Stimulated activated CD8-positive, alpha-beta memory T cell treated with anti-CD3 and anti-CD28 coated beads, Interleukin-15, amount 100 ng/mL, for 4 hours (primary cell): ENCODE measurements around the gene PYGB.

Source experiments
- DNase-seq, 2 donors: peaks; one replicate each; pipeline ENCODE4 v3.0.0-alpha.2; 2020; ENCODE audit warnings: low read depth in 2 of 2

PYGB gene

DNA sequence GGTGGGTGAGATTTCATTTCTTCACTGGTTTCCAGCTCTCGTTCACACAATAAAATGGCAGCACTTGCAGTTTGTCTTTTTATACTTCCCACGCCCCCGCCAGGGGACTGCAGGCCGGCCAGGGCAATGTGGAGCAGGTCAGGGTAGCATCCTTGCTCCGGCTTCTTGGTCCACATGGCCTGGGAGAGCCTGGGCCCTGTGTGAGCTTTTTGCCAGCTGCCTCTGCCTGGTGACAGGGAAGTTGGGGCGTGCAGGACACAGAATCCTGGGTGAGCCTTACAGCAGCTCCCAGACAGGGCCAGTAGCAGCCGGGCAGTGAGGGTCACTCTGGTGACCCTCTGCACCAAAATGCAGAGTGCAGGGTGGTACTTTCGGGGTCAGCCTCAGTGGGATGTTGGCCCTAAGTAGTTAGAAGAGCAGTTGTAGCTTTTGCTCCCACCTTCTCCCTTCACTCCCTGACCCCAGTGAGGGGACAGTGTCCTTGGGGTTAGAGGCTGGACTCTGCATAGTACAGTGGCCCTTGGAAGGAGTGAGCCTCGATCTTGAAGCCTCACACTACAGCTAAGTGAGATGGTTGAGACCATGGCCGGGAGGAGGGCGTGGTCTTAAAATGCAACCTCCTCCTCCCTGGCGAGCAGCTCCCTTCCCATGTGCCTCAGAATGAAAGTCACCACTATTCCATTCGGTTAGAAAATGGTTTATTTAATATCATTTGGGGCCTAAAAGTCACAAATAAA is 23.8 kb downstream of the PYGB start:
- DNase-seq, result no peak

DNA sequence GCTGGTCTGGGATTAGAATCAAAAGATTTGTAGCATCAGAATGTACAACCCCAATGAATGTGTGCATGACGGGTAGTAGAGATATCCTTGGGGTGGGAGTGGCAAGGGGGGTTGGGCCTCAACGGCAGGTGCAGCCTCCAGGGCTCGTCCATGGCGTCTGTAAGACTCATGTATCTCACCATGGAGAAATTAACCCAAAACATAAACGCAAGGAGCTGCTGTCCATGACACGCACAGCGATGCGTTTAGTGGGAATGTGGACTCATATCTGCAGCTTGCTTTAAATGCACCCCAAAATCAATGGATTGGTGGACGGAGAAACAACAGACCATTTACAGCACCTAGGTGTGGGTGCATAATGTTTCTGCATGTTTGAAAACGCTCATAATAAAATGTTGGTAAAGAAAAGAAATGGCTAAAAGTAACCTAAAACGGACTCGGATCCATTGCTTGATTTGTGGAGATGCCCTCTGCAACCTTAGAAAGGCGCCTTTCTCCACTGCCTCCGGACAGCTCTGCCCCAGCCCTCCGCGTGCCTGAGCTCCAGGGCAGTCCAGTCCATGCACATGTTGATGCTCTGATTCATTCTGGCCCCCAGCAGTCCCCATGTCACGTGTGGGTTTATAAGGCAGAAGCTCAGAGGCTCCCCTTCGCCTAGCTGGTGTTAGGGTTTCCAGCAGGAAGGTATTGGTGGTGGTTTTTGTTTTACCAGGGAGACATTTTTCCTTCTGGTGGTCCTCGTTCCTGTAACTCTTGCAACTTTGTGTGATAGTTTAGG is 24.5 kb downstream of the PYGB start:
- DNase-seq, result no peak

DNA sequence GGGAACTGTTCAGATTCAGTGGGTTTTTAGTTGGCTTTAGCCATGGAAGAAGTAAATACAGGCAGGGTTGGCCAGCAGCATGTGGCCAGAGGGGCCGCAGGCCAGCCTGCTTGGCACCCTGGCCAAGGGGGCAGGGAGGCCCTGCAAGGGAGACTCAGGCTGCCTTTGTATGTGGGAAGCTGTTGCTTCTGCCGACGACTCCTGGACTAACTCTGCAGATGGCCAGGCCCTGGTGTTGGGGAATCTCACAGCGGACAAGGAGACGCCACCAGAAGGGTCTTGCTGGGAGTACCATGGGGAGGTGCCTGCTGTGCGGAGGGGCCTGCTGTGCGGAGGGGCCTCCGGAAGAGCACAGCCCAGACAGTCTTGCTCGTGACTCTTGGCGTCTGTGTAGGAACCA is 25.2 kb downstream of the PYGB start:
- DNase-seq, result no peak

DNA sequence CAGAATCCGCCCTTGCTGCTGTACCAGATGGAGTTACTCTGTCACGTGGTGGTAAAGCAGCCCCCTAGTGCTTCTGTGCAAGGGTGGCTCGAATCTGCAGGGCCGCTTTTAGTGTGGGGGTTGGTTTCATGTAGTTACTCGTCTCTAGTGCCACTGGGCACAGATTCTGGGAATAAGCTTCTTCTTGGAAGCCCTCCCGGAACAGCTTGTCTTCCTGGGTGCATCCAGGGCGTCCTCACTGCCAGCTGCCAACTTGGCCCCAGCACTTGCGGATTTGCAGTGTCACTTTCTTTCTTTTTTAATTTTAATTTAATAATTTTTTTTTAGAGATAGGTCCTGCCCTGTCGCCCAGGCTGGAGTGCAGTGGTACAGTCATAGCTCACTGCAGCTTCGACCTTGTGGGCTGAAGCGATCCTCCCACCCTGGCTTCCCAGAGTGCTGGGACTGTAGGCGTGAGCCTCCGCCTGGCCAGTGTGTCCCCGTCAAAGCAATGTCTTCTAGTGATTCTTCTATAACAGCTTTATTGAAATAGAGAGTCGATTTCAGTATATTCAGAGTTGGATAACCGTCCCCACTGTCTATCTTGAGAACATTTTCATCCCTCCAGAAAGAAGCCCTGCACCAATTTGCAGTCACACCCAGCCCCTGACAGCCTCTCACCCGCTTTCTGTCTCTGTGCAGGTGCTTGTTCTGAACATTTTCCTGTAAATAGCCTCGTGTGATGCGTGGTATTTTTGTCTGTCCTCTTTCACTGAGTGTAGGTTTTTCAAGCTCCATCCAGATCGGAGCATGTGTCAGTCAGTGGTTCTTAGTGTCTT is 25.9 kb downstream of the PYGB start:
- no peak for DNase-seq

DNA sequence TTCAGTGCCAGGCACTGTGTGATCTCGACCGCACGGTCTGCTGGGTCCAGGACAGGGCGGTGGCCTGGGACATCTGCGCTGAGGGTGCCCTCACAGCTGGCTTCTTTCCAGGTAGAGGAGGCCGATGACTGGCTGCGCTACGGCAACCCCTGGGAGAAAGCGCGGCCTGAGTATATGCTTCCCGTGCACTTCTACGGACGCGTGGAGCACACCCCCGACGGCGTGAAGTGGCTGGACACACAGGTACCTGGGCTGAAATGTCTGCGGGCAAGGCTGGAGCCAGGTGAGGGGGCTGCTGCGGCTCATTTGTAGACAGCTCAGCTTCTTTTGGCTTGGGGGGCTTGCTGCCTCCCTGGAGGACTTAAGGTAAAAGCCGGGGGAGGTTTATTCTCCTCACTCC is 26.6 kb downstream of the PYGB start:
- DNase-seq, result no peak

DNA sequence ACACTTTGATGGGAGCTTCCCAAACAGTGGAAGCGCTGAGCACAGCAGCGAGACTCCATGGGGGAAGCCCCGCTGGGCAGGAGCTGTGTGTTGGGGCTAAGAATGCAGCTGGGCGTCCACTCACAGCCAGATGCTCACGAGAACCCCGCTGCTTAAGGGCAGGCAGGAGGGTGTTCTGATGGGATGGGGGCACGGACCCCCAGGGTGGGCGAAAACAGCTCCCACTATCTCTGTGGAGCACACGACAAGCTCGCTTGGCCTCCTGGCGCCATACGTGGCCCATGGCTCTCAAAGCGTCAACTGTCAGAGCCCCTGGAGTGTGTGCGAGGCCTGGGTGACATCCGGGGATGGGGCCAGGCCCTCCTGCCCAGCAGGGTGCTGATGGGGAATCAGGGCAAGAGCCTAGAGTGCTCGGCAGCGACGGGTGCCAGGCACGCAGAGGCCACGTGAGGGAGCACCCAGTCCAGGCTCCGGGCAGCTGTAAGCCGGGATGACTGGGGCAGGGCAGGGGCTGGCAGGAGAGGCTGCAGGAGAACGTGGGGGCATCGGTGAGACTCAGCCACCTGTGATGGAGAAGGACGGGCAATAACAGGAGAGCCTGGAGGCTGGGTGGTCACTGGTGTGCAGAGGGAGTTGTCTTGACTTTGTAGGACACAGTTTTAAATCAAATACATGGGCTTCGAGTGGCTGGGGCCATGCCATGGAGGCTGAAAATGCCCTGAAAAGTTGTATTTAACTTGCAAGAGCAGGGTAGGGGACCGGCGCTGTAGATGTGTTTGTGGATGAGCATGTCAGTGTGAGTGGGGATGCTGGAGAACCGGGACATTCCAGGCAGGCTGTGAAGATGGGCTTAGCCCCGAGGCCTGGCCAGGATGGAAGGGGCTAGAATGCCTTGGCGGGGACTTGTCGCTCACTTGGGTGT is 27.3 kb downstream of the PYGB start:
- no peak for DNase-seq

DNA sequence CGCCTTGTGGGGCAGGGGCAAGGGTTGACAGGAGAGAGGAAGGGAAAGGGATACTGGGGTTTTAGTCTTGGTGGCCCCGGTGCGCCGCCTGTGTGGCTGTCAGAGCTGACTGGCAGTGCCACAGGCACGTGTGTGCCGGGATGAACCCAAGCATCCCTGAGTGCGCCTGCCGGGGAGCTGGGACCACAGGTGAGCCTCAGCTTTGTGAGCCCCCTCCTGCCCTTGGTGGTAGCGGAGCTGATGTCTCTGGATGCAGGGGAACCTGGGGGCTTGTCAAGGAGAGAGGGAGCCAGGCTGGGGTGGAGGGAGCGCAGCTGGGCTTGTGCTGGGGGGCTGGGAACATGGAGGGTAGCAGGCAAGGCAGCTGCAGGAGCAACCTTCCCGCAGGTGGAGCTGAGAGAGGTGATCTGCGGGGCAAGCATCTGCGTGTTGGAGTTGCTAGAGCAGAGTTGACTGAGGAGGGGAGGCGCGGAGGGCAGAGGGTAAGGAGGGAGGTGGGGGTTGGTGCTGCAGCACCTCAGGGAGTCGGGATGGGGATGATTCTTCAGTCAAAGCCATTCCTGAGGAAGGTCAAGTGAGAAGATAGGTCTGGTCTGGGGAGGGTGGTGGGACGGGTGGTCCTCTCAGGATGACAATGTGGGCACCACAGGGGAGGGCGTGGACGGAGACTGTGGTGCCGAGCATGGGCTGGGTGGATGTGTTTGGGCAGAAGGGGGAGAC is 28.1 kb downstream of the PYGB start:
- DNase-seq, result no peak

DNA sequence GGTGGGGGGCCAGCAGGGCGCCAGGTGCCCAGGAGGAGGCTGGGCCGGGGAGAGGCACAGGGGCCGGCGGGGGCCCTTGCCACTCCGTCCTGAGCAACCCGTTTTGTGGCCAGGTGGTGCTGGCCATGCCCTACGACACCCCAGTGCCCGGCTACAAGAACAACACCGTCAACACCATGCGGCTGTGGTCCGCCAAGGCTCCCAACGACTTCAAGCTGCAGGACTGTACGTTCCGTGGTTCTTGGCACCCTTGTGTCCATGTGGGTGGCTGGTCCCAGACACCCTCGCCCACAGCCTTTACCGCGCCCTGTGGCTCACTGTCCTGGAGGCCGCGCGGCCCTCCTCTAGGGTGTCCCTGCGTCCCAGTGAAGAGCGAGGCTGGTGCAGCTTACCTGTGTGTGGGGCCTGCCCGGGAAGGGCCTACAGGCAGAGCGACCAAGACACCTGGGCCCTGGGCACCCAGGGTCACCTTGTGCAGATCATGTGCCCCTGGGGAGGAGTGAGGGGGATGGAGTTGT is 28.7 kb downstream of the PYGB start:
- DNase-seq, result no peak

DNA sequence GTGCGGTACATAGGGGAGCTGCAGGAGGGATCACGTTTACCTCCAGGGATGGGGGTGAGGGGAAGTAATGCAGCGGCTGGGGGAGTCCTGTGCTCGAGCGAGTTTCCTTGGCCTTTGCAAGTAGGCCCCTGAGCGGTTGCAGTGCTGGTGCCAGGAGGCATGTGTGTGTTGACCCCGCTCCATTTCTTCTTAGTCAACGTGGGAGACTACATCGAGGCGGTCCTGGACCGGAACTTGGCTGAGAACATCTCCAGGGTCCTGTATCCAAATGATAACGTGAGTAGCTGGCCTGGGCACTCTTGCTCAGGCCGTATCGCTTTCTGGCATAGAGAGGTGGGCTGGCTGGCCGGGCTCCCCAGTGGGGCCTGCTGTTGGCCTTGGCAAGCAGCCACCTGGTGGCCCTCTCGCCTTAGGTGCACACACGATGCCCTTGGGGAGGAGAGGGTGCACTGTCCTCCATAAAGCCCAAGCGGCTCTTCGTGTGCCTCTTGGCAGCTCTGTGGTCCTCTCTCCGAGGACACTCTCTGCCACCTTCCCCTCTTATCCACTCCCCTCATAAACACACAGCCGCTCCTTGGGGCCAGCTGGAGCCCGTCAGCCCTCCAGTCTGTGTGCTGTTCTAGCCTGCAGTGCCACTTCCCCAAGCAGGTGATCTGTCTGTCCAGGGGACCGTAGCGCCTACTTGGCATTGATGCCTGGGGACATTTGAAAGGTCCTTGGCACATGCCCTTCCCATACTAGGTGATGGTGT is 29.3 kb downstream of the PYGB start:
- no peak for DNase-seq

DNA sequence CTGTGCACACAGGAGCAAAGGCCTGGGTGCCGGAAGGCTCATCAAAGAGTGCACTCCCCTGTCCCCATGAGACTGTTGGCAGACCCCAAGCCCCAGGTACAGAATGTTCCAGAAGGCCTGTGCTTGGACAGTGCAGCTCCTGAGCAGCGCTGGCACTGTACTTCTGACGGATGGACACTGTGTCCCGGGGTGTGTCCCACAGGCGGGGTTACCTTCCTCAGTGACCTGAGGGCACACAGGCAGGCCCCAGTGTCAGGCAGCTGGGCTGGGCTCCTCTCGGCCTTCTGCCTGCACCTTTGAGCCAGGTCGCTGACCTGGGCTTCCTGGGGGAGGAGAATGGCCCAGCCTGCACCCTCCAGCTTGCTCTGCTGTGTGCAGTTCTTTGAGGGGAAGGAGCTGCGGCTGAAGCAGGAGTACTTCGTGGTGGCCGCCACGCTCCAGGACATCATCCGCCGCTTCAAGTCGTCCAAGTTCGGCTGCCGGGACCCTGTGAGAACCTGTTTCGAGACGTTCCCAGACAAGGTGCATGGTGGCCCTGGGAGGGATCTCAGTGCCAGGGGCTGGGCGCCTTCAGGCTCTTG is 30.1 kb downstream of the PYGB start:
- DNase-seq, result no peak

DNA sequence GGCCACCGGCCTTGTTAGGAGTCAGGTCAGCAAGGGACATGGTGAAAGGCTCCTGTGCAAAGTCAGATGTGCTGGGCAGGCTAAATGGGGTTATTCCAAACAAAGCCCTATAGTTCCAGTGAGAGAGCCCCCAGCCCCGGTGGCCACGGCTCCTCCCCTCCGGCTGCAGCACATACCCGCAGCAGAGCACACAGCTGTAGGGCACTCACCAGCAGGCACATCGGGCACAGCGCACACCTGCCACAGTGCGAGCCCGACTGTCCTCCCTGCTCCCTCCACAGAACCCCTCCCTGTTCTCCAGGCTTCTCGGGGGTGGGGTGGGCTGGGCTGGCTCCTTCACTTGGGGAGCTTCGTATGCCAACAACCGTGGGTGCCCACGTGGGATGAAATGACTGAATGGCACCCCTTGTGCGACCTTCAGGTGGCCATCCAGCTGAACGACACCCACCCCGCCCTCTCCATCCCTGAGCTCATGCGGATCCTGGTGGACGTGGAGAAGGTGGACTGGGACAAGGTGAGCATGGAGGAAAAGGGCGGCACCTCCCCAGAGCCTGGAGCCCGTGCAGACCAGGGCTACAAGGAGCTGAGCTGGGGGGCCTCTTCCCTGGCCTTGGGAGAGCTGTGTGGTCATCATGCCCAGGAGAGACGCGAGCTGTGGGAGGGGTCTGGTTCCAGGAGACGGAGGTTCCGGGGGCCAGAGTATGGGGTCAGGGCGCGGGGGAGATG is 30.9 kb downstream of the PYGB start:
- no peak for DNase-seq

DNA sequence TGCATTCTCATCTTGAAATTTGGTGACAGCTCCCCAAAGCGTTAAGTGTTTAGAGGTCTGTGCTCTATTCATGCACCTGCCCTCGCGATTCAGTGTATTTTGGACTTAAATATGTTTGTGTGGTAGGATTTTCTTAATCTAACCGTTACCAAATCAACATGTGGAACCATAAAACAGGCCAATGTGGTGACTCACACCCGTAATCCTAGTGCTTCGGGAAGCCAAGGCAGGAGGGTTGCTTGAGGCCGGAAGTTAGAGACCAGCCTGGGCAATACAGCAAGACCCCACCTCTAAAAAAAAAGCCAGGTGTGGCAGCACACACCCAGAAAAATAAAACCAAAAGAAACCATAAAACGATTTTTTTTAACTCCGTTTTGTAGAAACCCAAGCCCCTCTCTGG is 31.5 kb downstream of the PYGB start:
- no peak for DNase-seq

DNA sequence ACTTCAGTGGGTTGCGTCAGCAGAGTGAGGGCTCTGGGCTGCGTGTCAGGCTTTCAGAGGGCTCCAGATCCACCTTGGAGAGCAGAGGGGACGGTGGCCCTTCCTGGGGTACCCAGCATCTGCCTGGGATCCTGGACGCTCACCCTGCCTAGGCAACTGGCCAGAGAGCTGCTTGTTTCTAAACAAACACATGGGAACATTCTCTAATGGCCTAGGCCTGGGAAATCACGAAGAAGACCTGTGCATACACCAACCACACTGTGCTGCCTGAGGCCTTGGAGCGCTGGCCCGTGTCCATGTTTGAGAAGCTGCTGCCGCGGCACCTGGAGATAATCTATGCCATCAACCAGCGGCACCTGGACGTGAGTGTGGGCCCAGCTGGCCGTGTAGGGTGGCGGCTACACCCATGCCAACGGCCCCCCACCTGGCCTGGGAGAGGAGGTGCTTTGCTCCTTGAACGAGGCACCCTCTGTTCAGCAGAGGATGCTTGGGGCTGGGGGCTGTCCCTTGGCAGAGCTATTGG is 32.2 kb downstream of the PYGB start:
- DNase-seq, result no peak

DNA sequence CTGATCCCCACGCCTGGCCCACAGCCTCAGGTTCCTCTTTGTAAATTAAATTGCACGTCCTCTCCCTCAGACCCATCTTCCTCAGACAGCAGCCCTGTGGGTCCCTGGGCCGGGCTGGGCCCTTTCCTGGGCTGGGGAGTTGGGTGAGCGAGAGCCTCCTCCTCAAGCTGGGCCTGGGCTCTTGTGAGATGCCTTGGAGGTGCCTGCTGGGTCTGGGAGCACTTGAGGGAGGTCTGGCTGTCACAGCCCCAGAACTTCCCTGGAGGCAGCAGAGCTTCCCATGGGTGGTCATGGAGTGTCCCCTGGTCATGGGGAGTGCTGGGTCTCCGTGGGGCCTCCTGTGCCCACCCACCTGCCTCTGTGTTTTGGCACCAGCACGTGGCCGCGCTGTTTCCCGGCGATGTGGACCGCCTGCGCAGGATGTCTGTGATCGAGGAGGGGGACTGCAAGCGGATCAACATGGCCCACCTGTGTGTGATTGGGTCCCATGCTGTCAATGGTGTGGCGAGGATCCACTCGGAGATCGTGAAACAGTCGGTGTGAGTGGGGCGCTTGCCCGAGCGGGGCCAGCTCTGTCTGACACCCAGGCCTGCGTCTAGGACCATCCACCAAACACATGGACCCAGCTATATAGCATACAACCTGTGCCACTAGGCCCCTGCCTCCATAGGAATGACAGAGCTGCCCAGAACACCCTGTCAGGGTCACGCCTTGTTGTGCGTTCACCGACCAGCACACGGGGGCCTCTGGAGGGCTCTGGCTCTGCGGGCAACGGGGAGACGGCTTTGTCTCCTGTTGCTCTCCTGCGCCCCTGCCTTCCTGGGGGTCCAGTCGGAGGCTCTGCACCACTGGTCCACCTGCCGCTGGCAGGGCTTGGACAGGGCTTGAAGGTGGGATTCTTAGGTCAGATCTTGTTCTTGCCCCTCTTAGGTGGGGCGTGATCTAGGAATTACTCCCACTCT is 33.0 kb downstream of the PYGB start:
- no peak for DNase-seq

DNA sequence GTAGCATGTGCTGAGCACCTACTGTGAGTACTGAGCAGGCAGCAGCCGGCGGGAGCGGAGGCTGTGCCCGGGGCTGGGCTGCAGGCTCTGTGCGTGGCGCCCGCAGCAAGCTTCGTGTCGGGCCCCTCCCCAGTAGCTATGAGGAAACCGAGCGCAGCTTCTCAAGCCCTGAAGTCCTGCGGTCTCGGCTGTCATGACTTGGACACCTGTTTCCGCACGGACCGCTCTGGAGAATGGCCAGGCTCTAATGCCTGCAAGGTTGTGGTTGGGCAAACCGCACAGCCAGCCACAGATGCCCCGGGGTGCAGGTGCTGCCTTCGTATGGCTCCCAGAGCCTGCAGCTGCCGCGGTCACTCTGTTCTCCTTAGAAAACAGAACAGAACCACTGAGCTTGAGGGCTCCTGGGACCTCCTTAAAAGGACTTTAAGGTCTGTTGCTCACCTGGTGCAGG is 33.7 kb downstream of the PYGB start:
- no peak for DNase-seq

DNA sequence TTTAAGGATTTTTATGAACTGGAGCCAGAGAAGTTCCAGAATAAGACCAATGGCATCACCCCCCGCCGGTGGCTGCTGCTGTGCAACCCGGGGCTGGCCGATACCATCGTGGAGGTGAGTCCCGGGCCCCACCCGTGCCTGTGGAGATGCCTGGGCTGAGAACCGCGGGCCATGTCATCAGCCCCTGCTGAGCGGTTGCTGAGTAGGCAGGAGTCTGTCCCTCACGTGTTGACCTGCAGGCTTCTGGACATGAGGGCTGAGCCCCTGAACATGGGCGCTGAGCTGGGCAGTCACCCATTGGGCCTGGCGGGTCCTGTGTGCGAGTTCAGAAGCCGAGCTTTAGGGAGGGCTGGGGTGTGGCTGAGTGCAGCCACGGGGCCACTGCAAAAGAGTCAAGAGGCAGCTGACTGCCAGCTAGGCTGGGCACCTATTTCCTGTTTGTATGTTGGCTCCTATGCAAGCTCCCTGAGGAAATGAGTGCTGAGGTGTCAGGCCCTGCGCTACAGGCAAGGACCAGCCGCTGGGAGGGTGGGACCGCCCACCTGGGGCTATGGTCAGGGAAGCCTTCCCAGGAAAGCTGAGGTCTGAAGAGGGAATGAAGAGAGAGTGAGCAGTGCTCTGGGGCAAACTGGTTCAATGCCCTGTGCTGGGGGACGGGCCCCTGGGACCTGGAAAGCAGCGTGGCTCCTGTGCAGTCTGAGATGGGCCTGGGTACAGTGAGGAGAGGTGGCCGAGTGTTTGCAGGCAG is 34.3 kb downstream of the PYGB start:
- DNase-seq, result no peak

DNA sequence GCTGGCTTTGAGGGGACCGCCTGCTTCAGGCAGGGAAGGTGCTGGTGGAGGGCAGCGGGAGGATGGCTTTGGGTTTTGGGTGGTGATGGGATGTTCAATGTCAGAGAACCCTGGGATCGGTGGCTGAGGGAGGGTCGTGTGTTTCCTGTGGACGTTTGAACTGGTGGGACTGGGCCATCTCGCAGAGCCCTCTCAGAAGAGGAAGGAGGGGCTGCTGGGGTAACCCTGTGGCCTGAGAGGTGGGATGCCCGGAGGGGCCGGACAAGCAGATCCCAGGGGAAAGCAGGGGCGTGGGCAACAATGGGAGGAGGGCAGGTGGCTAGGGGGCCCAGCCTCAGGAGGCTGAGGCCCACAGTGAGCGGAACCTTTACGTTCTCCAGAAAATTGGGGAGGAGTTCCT is 34.9 kb downstream of the PYGB start:
- no peak for DNase-seq
